HepG2 (cell line): ENCODE results near the gene DHX8. TPM values are rescaled to one million over a fixed set of nuclear protein-coding genes. Genes with fewer than 3 reads are reported as not detected.
"Not testable (repeated sequence)": the region's sequence is repeated elsewhere in the genome, so short reads cannot be mapped to it uniquely, and the experiment has no call there.

ENCODE experiments used
- ATAC-seq: fragments of 200-7000 bp; cut with Tn5 transposase; 3 replicates; pipeline ENCODE4 v1.9.1; 2020; ENCODE audit warnings: mild to moderate bottlenecking, moderate library complexity
- BruUV-seq: library from RNA; stranded (reverse); fragments of 400-500 nt; replicated peaks from 2 replicates; lab custom pipeline; 2021; lab: Mats Ljungman, UMichigan
- CTCF ChIA-PET: fragments of 300-600 bp; formaldehyde crosslinking; extraction: SDS; loops from one replicate; lab custom pipeline; 2021; ENCODE audit warnings: low total read pairs, inconsistent platforms, low intra/inter-chr PET ratio; lab: Yijun Ruan, JAX
- POLR2A ChIA-PET: fragments of 350-600 bp; sonication (Branson Sonifier 250); formaldehyde crosslinking; loops from one replicate; lab custom pipeline; 2020; ENCODE audit warnings: antibody characterized with exemption, inconsistent platforms; lab: Yijun Ruan, JAX
- DNase-seq: peaks from one replicate; pipeline ENCODE4 v3.0.0-alpha.2; 2015; ENCODE audit warnings: low spot score
- FAIRE-seq: peaks from 3 replicates; lab custom pipeline; 2011; peaks lifted over from hg19 to GRCh38; lab: Jason Lieb, UNC
- H2AFZ ChIP-seq: one replicate; pipeline ENCODE4 v1.6.1; 2011; ENCODE audit warnings: low read length, inconsistent platforms
- H3K27ac ChIP-seq: fragments of 300-600 bp; 3 replicates; pipeline ENCODE4 v1.8.0; 2011; ENCODE audit warnings: mixed run types, mild to moderate bottlenecking, mixed read lengths, low read length, inconsistent platforms; ENCODE audit not compliant: insufficient read depth; ENCODE audit errors: extremely low read length
- H3K27me3 ChIP-seq, 2 experiments: fragments of 200-600 bp in 1 of 2; 2 replicates in 1 of 2; 3 replicates in 1 of 2; pipeline versions ENCODE4 v1.6.0 to v1.8.0; 2011; ENCODE audit warnings: low read length in 2 of 2, mild to moderate bottlenecking in 2 of 2, moderate library complexity in 2 of 2, inconsistent platforms in 1 of 2; ENCODE audit not compliant: insufficient read depth in 2 of 2, control insufficient read depth in 1 of 2
- H3K36me3 ChIP-seq, 2 experiments: fragments of 200-600 bp in 1 of 2; replicated peaks in 1 of 2; 2 replicates in 1 of 2; 3 replicates in 1 of 2; pipeline versions ENCODE4 v1.5.1 to v1.8.0; 2011; ENCODE audit warnings: low read length in 2 of 2, inconsistent platforms in 1 of 2; ENCODE audit not compliant: insufficient read depth in 2 of 2, control insufficient read depth in 1 of 2
- H3K4me1 ChIP-seq: 2 replicates; pipeline ENCODE4 v1.5.1; 2012; ENCODE audit warnings: low read length, inconsistent platforms; ENCODE audit not compliant: insufficient read depth
- H3K4me2 ChIP-seq: 2 replicates; pipeline ENCODE4 v1.6.0; 2011; ENCODE audit warnings: low read depth, low read length, inconsistent platforms
- H3K4me3 ChIP-seq, 3 experiments: fragments of 200-600 bp in 1 of 3; sonication (generic), shearing (Covaris generic) in 1 of 3; replicated peaks in 1 of 3; 2 replicates each; pipeline ENCODE4 v1.5.1; 2011 to 2016; ENCODE audit warnings: low read length in 3 of 3, inconsistent platforms in 2 of 3, low read depth in 2 of 3, mild to moderate bottlenecking in 2 of 3, control low read depth in 1 of 3, mixed read lengths in 1 of 3; ENCODE audit not compliant: insufficient read depth in 1 of 3
- H3K79me2 ChIP-seq: one replicate; pipeline ENCODE4 v1.6.1; 2011; ENCODE audit warnings: low read length, inconsistent platforms; ENCODE audit not compliant: insufficient read depth
- H3K9ac ChIP-seq: 2 replicates; pipeline ENCODE4 v1.6.0; 2011; ENCODE audit warnings: mild to moderate bottlenecking, low read depth, low read length, inconsistent platforms; ENCODE audit not compliant: insufficient read depth
- H3K9me3 ChIP-seq: 2 replicates; pipeline ENCODE4 v1.5.1; 2012; ENCODE audit warnings: mild to moderate bottlenecking, low read length
- H4K20me1 ChIP-seq: 2 replicates; pipeline ENCODE4 v1.6.0; 2011; ENCODE audit warnings: inconsistent platforms, mild to moderate bottlenecking, low read length, moderate library complexity; ENCODE audit not compliant: insufficient read depth
- ADNP ChIP-seq: sonication (generic); formaldehyde crosslinking; IDR thresholded peaks from 2 replicates; pipeline ENCODE4 v1.4.0; 2020; ENCODE audit warnings: missing genetic modification reagents
- ASH2L ChIP-seq: fragments of 300-600, 200-600 bp; sonication (generic); IDR thresholded peaks from 2 replicates; pipeline ENCODE4 v1.7.0; 2017; ENCODE audit warnings: low read depth, mild to moderate bottlenecking, moderate library complexity, mixed read lengths, low read length; ENCODE audit not compliant: insufficient read length
- BRD4 ChIP-seq: sonication (generic); formaldehyde crosslinking; IDR thresholded peaks from 2 replicates; pipeline ENCODE4 v1.4.0; 2020; ENCODE audit warnings: missing genetic modification reagents
- CEBPB ChIP-seq: IDR thresholded peaks from 2 replicates; pipeline ENCODE4 v1.6.1; 2011; ENCODE audit warnings: low read depth, low read length, improper control_type of control experiment, borderline replicate concordance
- MTA3 ChIP-seq: sonication (generic); formaldehyde crosslinking; IDR thresholded peaks from 2 replicates; pipeline ENCODE4 v1.4.0; 2020; ENCODE audit warnings: missing genetic modification reagents
- NONO ChIP-seq, 2 experiments: fragments of 450-650 bp in 1 of 2; sonication (generic) in 1 of 2; formaldehyde crosslinking in 1 of 2; IDR thresholded peaks in 1 of 2; conservative IDR thresholded peaks in 1 of 2; 2 replicates each; pipeline versions ENCODE4 v1.6.1 to v1.8.0; 2017 to 2022; ENCODE audit warnings: mild to moderate bottlenecking in 1 of 2, missing genetic modification reagents in 1 of 2, moderate library complexity in 1 of 2
- SALL2 ChIP-seq: sonication (generic); formaldehyde crosslinking; IDR thresholded peaks from 2 replicates; pipeline ENCODE4 v1.8.1; 2023; ENCODE audit warnings: mild to moderate bottlenecking, missing genetic modification reagents, inconsistent platforms
- SMAD9 ChIP-seq: sonication (generic); formaldehyde crosslinking; IDR thresholded peaks from 2 replicates; pipeline ENCODE4 v1.5.1; 2020; ENCODE audit warnings: mild to moderate bottlenecking, missing genetic modification reagents
- SP5 ChIP-seq: IDR thresholded peaks from 2 replicates; pipeline ENCODE4 v1.6.1; 2016; ENCODE audit warnings: low read depth, borderline replicate concordance
- ZBTB42 ChIP-seq: sonication (generic); formaldehyde crosslinking; IDR thresholded peaks from 2 replicates; pipeline ENCODE4 v1.5.0; 2020; ENCODE audit warnings: mild to moderate bottlenecking, missing genetic modification reagents
- ZMYM4 ChIP-seq: sonication (generic); formaldehyde crosslinking; IDR thresholded peaks from 2 replicates; pipeline ENCODE4 v1.8.1; 2023; ENCODE audit warnings: mild to moderate bottlenecking, missing genetic modification reagents
- ZNF10 ChIP-seq: sonication (generic); formaldehyde crosslinking; IDR thresholded peaks from 2 replicates; pipeline ENCODE4 v1.4.0; 2020; ENCODE audit warnings: mild to moderate bottlenecking, low read depth, missing genetic modification reagents, borderline replicate concordance
- ZNF558 ChIP-seq: sonication (generic); formaldehyde crosslinking; IDR thresholded peaks from 2 replicates; pipeline ENCODE4 v1.9.0; 2022; ENCODE audit warnings: mild to moderate bottlenecking, missing genetic modification reagents, borderline replicate concordance
- ZNF780A ChIP-seq: sonication (generic); formaldehyde crosslinking; IDR thresholded peaks from 2 replicates; pipeline ENCODE4 v1.8.0; 2022; ENCODE audit warnings: mild to moderate bottlenecking, missing genetic modification reagents, moderate library complexity
- WGBS: methylation state at CpG from one replicate; pipeline ENCODE4 v1.1.6; 2017; ENCODE audit warnings: low lambda C conversion rate; 5-methylcytosine and 5-hydroxymethylcytosine counted together
- in situ Hi-C: cut with HindIII; loops from 2 replicates; pipeline ENCODE4 v1.10.0; 2017; ENCODE audit warnings: low pct_unique_long_range_greater_than_20kb; ENCODE audit not compliant: extremely low pct_ligation_motif_present
- intact Hi-C: fragments of 100-400 bp; cut with micrococcal nuclease; formaldehyde crosslinking; loops from one replicate; pipeline ENCODE4 v1.10.0; 2022; ENCODE audit not compliant: unreplicated experiment
- polyA plus RNA-seq, 8 experiments: library from polyadenylated mRNA; depleted of rRNA in 3 of 8; stranded (reverse) in 7 of 8; unstranded in 1 of 8; fragments of >200 nt; fragmentation: Illumina TruSeq in 4 of 8; extraction: Trizol in 4 of 8; gene quantifications; 2 replicates each; pipeline versions ENCODE4 v1.2.1 to v1.2.3, GENCODE V29; 2011 to 2016; ENCODE audit warnings: low read depth in 4 of 8, missing spikeins in 1 of 8, mixed read lengths in 1 of 8; ENCODE audit not compliant: insufficient read depth in 1 of 8
- total RNA-seq, 5 experiments: library from RNA; depleted of rRNA; stranded (reverse); fragments of >200 nt; fragmentation: Illumina TruSeq; extraction: Trizol; gene quantifications; 2 replicates each; pipeline ENCODE4 v1.2.3, GENCODE V29; 2016; ENCODE audit warnings: low read depth in 1 of 5

Gene DHX8
- total and polyA plus RNA-seq, 2 of the 13 experiments (the other 11 are each of a cell fraction or from before 2014, with no cell fraction given), result 24.8 to 48.9 TPM

DNA sequence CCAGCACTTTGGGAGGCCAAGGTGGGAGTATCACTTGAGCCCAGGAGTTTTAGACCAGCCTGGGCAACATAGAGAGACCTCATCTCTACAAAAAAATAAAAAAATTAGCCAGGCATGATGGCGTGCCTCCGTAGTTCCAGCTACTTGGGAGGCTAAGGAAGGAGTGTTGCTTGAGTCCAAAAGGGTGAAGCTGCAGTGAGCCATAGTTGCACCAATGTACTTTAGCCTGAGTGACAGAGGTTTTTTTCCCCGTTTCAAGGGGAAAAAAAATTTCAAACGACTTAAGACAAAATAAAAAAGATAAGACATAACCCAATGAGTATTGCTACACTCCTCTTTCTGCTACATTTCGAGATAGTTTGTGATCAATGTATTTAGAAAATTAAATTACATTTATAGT, 6.8 kb downstream of the DHX8 start:
- no peak overlapping the region for H3K9ac ChIP-seq
- peaks cover 33% of the 10 kb centered on the region for H3K79me2 ChIP-seq
- no peak overlapping the region for H3K4me2 ChIP-seq
- intact Hi-C loops, result no loop called here
- TF ChIP-seq SMAD9 (CRISPR knock-in tag), result no peak
- no peak for TF ChIP-seq NONO (IDR thresholded peaks at IDR 0.05)
- TF ChIP-seq NONO (CRISPR knock-in tag; conservative IDR thresholded peaks at IDR 0.05), result no peak
- no peak for TF ChIP-seq SP5 (CRISPR knock-in tag)
- TF ChIP-seq ZMYM4 (CRISPR knock-in tag), result no peak
- no peak for TF ChIP-seq ZNF10 (CRISPR knock-in tag)
- no peak for TF ChIP-seq CEBPB
- TF ChIP-seq ZNF558 (CRISPR knock-in tag), result no peak
- no peak for TF ChIP-seq ZNF780A (CRISPR knock-in tag)
- TF ChIP-seq MTA3 (CRISPR knock-in tag), result no peak
- TF ChIP-seq SALL2, result no peak
- TF ChIP-seq ADNP, result no peak
- TF ChIP-seq ZBTB42, result no peak
- no peak for TF ChIP-seq BRD4
- no peak for TF ChIP-seq ASH2L
- TF ChIP-seq, all 625 proteins: peak for 0
- H3K27me3 ChIP-seq, result no peaks in the 10 kb centered on the region
- WGBS, result 89% methylated on average over 5 of the region's 5 CpGs
- FAIRE-seq (no peak), DNase-seq (no peak), ATAC-seq (no peak)
- H4K20me1 ChIP-seq, result no peaks in the 10 kb centered on the region
- no peak overlapping the region for H3K4me3 ChIP-seq
- no peak overlapping the region for H3K27ac ChIP-seq
- POLR2A ChIA-PET, result interaction anchor here (1.3 kb wide), 1 partner anchor 92 kb away, joined by 4 read pairs; the partner anchor contains the start of gene ARL4D
- no peak overlapping the region for H2AFZ ChIP-seq
- no TSS peak for BruUV-seq
- in situ Hi-C loops, result no loop called here
- H3K4me1 ChIP-seq, result peaks cover 17% of the 10 kb centered on the region
- peaks cover 34 to 51% of the 10 kb centered on the region in 2 experiments for H3K36me3 ChIP-seq
- CTCF ChIA-PET, result no interaction called here
- H3K9me3 ChIP-seq, result no peaks in the 10 kb centered on the region

DNA sequence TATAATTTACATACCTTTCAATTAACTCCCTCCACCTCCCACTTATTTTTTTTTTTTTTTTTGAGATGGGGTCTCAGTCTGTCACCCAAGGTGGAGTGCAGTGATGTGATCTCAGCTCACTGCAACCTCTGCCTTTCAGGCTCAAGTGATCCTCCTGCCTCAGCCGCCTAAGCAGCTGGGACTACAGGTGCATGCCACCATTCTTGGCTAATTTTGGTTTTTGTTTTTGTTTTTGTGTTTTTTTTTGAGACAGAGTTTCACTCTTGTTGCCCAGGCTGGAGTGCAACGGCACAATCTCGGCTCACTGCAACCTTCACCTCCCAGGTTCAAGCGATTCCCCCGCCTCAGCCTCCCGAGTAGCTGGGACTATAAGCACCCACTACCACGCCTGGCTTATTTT, 25.7 kb downstream of the DHX8 start:
- peaks cover 25 to 88% of the 10 kb centered on the region in 2 experiments; a peak in 4 of 5 replicates for H3K36me3 ChIP-seq
- H3K4me2 ChIP-seq, FAIRE-seq, H4K20me1 ChIP-seq, POLR2A ChIA-PET, ATAC-seq, H3K4me3 ChIP-seq, H3K9ac ChIP-seq, in situ Hi-C loops, H3K79me2 ChIP-seq, intact Hi-C loops, CTCF ChIA-PET, H3K27me3 ChIP-seq, BruUV-seq, H3K27ac ChIP-seq, H3K4me1 ChIP-seq, H3K9me3 ChIP-seq, H2AFZ ChIP-seq, DNase-seq: not testable (repeated sequence)
- 98% methylated on average over 7 of the region's 7 CpGs for WGBS

DNA sequence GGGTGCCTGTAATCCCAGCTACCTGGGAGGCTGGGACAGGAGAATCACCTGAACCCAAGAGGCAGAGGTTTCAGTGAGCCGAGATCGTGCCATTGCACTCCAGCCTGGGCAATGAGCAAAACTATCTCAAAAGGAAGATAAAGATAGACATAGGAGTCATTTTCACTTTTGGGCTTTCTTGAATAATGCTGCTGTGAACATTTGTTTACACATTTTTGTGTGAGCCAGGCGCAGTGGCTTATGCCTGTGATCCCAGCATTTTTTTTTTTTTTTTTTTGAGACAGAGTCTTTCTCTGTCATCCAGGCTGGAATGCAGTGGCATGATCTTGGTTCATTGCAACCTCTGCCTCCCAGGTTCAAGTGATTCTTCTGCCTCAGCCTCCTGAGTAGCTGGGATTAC, 27.4 kb downstream of the DHX8 start:
- FAIRE-seq, H3K79me2 ChIP-seq, H3K4me1 ChIP-seq, DNase-seq, H4K20me1 ChIP-seq, POLR2A ChIA-PET, BruUV-seq, H3K27ac ChIP-seq, H3K27me3 ChIP-seq, ATAC-seq, H3K4me3 ChIP-seq, intact Hi-C loops, CTCF ChIA-PET, H2AFZ ChIP-seq, H3K9me3 ChIP-seq, H3K4me2 ChIP-seq, H3K9ac ChIP-seq: not testable (repeated sequence)
- WGBS, result 98% methylated on average over 3 of the region's 3 CpGs
- in situ Hi-C loops, result loop anchor here (10.0 kb wide), 1 partner anchor 254 kb away; no protein-coding TSS in a partner anchor
- peaks cover 24 to 83% of the 10 kb centered on the region in 2 experiments for H3K36me3 ChIP-seq
